GM12878 (cell line): ENCODE measurements around the gene TTC33. TPM values are rescaled to one million over a fixed set of nuclear protein-coding genes. Genes with fewer than 3 reads are reported as not detected.

Source experiments
- ATAC-seq: fragments of 200-7000 bp; cut with Tn5 transposase; 3 replicates; pipeline ENCODE4 v1.9.1; 2020; ENCODE audit warnings: mild to moderate bottlenecking, moderate library complexity
- BruUV-seq: library from RNA; stranded (reverse); fragments of 400-500 nt; replicated peaks from 2 replicates; lab custom pipeline; 2021; lab: Mats Ljungman, UMichigan
- CTCF ChIA-PET: fragments of 300-600 bp; sonication (Branson Sonifier 250); formaldehyde crosslinking; extraction: SDS; loops from one replicate; lab custom pipeline; 2021; ENCODE audit warnings: inconsistent platforms; lab: Yijun Ruan, JAX
- POLR2A ChIA-PET: fragments of 350-600 bp; formaldehyde crosslinking; extraction: SDS; loops from one replicate; lab custom pipeline; 2021; ENCODE audit warnings: inconsistent platforms; lab: Charles Lee
- RAD21 ChIA-PET: fragments of 300-600 bp; sonication (Branson Sonifier 250); formaldehyde crosslinking; loops from one replicate; lab custom pipeline; 2023; ENCODE audit warnings: antibody characterized with exemption; ENCODE audit not compliant: unreplicated experiment; lab: Charles Lee
- SMC1A ChIA-PET: fragments of 300-600 bp; sonication (Branson Sonifier 250); formaldehyde crosslinking; loops from one replicate; lab custom pipeline; 2023; ENCODE audit not compliant: unreplicated experiment, uncharacterized antibody; lab: Charles Lee
- DNase-seq: peaks from one replicate; pipeline ENCODE4 v3.0.0-alpha.2; 2011; ENCODE audit warnings: low read depth, low spot score
- FAIRE-seq: peaks from 3 replicates; lab custom pipeline; 2011; peaks lifted over from hg19 to GRCh38; lab: Jason Lieb, UNC
- H2AFZ ChIP-seq: 2 replicates; pipeline ENCODE4 v1.6.0; 2011; ENCODE audit warnings: low read depth, low read length, control low read depth; ENCODE audit not compliant: control insufficient read depth
- H3K27ac ChIP-seq: 2 replicates; pipeline ENCODE4 v1.5.1; 2011; ENCODE audit warnings: control low read depth; ENCODE audit not compliant: control insufficient read depth, insufficient read depth
- H3K27me3 ChIP-seq, 2 experiments: replicated peaks in 1 of 2; 2 replicates each; pipeline versions ENCODE4 v1.6.0 to v1.6.1; 2011; ENCODE audit warnings: low read length in 1 of 2; ENCODE audit not compliant: control insufficient read depth in 2 of 2, insufficient read depth in 2 of 2
- H3K36me3 ChIP-seq, 2 experiments: 2 replicates each; pipeline ENCODE4 v1.5.1; 2011; ENCODE audit warnings: low read length in 1 of 2; ENCODE audit not compliant: control insufficient read depth in 2 of 2, insufficient read depth in 2 of 2
- H3K4me1 ChIP-seq: 2 replicates; pipeline ENCODE4 v1.6.1; 2011; ENCODE audit warnings: mild to moderate bottlenecking, low read length, moderate library complexity, mixed read lengths; ENCODE audit not compliant: control insufficient read depth, insufficient read depth
- H3K4me2 ChIP-seq: 2 replicates; pipeline ENCODE4 v1.6.0; 2011; ENCODE audit warnings: control low read depth; ENCODE audit not compliant: control insufficient read depth, insufficient read depth
- H3K4me3 ChIP-seq: fragments of 200-600 bp; sonication (generic); 2 replicates; pipeline ENCODE4 v1.5.1; 2016
- H3K79me2 ChIP-seq: 2 replicates; pipeline ENCODE4 v1.6.0; 2011; ENCODE audit warnings: low read length; ENCODE audit not compliant: control insufficient read depth, insufficient read depth
- H3K9ac ChIP-seq: 2 replicates; pipeline ENCODE4 v1.8.0; 2011; ENCODE audit warnings: low read length, control low read depth, mixed read lengths; ENCODE audit not compliant: control insufficient read depth, insufficient read depth
- H3K9me3 ChIP-seq: replicated peaks from 3 replicates; pipeline ENCODE4 v1.5.1; 2011; ENCODE audit warnings: mild to moderate bottlenecking, low read length; ENCODE audit not compliant: control insufficient read depth, insufficient read depth
- H4K20me1 ChIP-seq: 2 replicates; pipeline ENCODE4 v1.6.0; 2011; ENCODE audit not compliant: control insufficient read depth, insufficient read depth
- ASH2L ChIP-seq: fragments of 300-600, 200-600 bp; sonication (generic); IDR thresholded peaks from 2 replicates; pipeline ENCODE4 v1.6.1; 2017; ENCODE audit warnings: low read depth, mild to moderate bottlenecking, borderline replicate concordance
- BMI1 ChIP-seq: fragments of 450-650 bp; IDR thresholded peaks from 2 replicates; pipeline ENCODE4 v1.6.1; 2016; ENCODE audit warnings: mild to moderate bottlenecking, moderate library complexity, borderline replicate concordance
- BRCA1 ChIP-seq: IDR thresholded peaks from 2 replicates; pipeline ENCODE4 v1.6.1; 2011; ENCODE audit warnings: low read depth, low read length, improper control_type of control experiment
- ESRRA ChIP-seq: IDR thresholded peaks from 2 replicates; pipeline ENCODE4 v1.6.1; 2012; ENCODE audit warnings: mild to moderate bottlenecking, low read length, improper control_type of control experiment
- IKZF1 ChIP-seq: fragments of 450-650 bp; conservative IDR thresholded peaks from 2 replicates; pipeline ENCODE4 v1.6.1; 2017; ENCODE audit warnings: antibody characterized with exemption, mild to moderate bottlenecking
- NFXL1 ChIP-seq: fragments of 450-650 bp; IDR thresholded peaks from 2 replicates; pipeline ENCODE4 v1.6.1; 2017; ENCODE audit warnings: antibody characterized with exemption, mild to moderate bottlenecking, borderline replicate concordance
- POU2F2 ChIP-seq: IDR thresholded peaks from 3 replicates; pipeline ENCODE4 v1.6.1; 2011; ENCODE audit warnings: low read depth, mild to moderate bottlenecking, low read length, borderline replicate concordance
- RB1 ChIP-seq: fragments of 450-650 bp; formaldehyde crosslinking; IDR thresholded peaks from 2 replicates; pipeline ENCODE4 v1.6.1; 2017; ENCODE audit warnings: mild to moderate bottlenecking, borderline replicate concordance
- RBBP5 ChIP-seq: fragments of 200-600 bp; sonication (generic); conservative IDR thresholded peaks from 2 replicates; pipeline ENCODE4 v1.6.1; 2016
- SIX5 ChIP-seq: IDR thresholded peaks from 2 replicates; pipeline ENCODE4 v1.6.1; 2011; ENCODE audit warnings: mild to moderate bottlenecking, low read depth, low read length, moderate library complexity; ENCODE audit not compliant: severe bottlenecking
- TCF3 ChIP-seq: IDR thresholded peaks from 2 replicates; pipeline ENCODE4 v1.6.1; 2012; ENCODE audit warnings: low read depth, mild to moderate bottlenecking, low read length, borderline replicate concordance; ENCODE audit not compliant: insufficient read depth
- WGBS: methylation state at CpG from one replicate; pipeline ENCODE4 v1.1.6; 2016; ENCODE audit warnings: low lambda C conversion rate; ENCODE audit not compliant: insufficient replicate concordance, insufficient coverage; ENCODE audit errors: missing lambda C conversion rate; 5-methylcytosine and 5-hydroxymethylcytosine counted together
- in situ Hi-C: fragments of 300-500 bp; cut with MboI; formaldehyde crosslinking; loops from 9 replicates; pipeline ENCODE4 v1.14.3; 2018; ENCODE audit warnings: mixed read lengths
- intact Hi-C: fragments of 100-400 bp; cut with micrococcal nuclease; formaldehyde crosslinking; loops from one replicate; pipeline ENCODE4 v1.14.2; 2022; ENCODE audit not compliant: unreplicated experiment
- polyA plus RNA-seq, 11 experiments: library from polyadenylated mRNA; depleted of rRNA in 4 of 11; unstranded in 6 of 11; stranded (reverse) in 5 of 11; fragments of >200 nt; fragmentation: Nextera tagmentation in 4 of 11; fragmentation: Illumina TruSeq in 1 of 11; extraction: Ambion mirVana in 4 of 11; extraction: Trizol in 1 of 11; gene quantifications; 1 replicate in 1 of 11; 2 replicates in 10 of 11; pipeline versions ENCODE4 v1.2.1 to v1.2.3, GENCODE V29; 2011 to 2016; ENCODE audit warnings: inconsistent platforms in 2 of 11, missing spikeins in 2 of 11, low read depth in 1 of 11
- total RNA-seq, 4 experiments: library from RNA; depleted of rRNA in 3 of 4; stranded (reverse); fragments of >200 nt in 3 of 4; fragmentation: Illumina TruSeq in 1 of 4; extraction: Trizol in 1 of 4; gene quantifications; 2 replicates each; pipeline versions ENCODE4 v1.2.1 to v1.2.3, GENCODE V29; 2013 to 2021
- TF ChIP-seq, protein P1 (sequence below): fragments of 450-650 bp; IDR thresholded peaks from 2 replicates; pipeline ENCODE4 v1.6.1; 2016; ENCODE audit warnings: mild to moderate bottlenecking, moderate library complexity, borderline replicate concordance
- TF ChIP-seq, protein P2 (sequence below): IDR thresholded peaks from 2 replicates; pipeline ENCODE4 v1.6.1; 2012; ENCODE audit warnings: low read length, inconsistent platforms
- TF ChIP-seq, protein P3 (sequence below): fragments of 150-350 bp; IDR thresholded peaks from 2 replicates; pipeline ENCODE4 v1.6.1; 2016; ENCODE audit warnings: low read depth, low read length
- TF ChIP-seq, protein P4 (sequence below): IDR thresholded peaks from 2 replicates; pipeline ENCODE4 v1.6.1; 2012; ENCODE audit warnings: low read depth, low read length, improper control_type of control experiment

The TTC33 gene
- total and polyA plus RNA-seq, 10 of the 15 experiments (the other 5 are each of a cell fraction or from before 2014, with no cell fraction given) = 7.9 to 22.3 (median 14.6) TPM

DNA sequence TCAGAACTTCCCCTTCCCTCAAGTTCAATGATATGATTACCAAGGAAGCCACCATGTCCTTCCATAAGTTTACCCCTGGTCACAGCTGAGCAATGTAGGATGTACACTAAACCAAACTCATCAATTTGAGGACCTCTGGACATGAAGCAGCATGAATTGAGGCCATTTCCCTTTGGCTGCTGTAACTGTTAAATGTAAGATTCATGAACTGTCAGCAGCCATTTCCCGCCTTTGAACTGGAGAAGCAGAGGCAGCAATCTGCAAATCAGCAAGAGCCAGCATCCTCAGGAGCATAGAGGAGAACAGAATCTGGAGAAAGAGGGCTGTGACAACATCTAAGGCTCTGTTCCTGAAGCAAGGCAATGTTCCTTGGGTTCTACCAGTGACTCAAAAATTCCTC, 180.3 kb downstream of the TTC33 start:
- Histone ChIP-seq H3K9ac (no peak overlapping the region), H3K4me3 (no peak overlapping the region), H3K27ac (no peak overlapping the region), H4K20me1 (no peaks in the 10 kb centered on the region), H3K4me1 (peaks cover 17% of the 10 kb centered on the region), H2AFZ (no peak overlapping the region), H3K79me2 (no peaks in the 10 kb centered on the region), H3K36me3 (no peaks in the 10 kb centered on the region), H3K4me2 (no peak overlapping the region), H3K27me3 (no peaks in the 10 kb centered on the region; a peak in 2 of 4 replicates), H3K9me3 (no peaks in the 10 kb centered on the region)
- BruUV-seq = no TSS peak
- in situ Hi-C loops (loop anchor here (5.0 kb wide), 1 partner anchor 88 kb away; no protein-coding TSS in a partner anchor), intact Hi-C loops (loop anchor here (5.0 kb wide), 1 partner anchor 107 kb away; no protein-coding TSS in a partner anchor)
- CTCF ChIA-PET = interaction anchor here (0.9 kb wide), 1 partner anchor 11 kb away, joined by 3 read pairs; no protein-coding TSS in a partner anchor
- 62% methylated on average over 1 of the region's 1 CpG for WGBS
- RAD21 ChIA-PET = no interaction called here
- SMC1A ChIA-PET = interaction anchor here (1.9 kb wide), 1 partner anchor 39 kb away, joined by 4 read pairs; no protein-coding TSS in a partner anchor
- peak; percentile 65 for FAIRE-seq
- POLR2A ChIA-PET = no interaction called here
- no peak for DNase-seq
- ATAC-seq = no peak
- TF ChIP-seq NFXL1 (no peak), ESRRA (no peak), IKZF1 (no peak), ASH2L (no peak), TCF3 (no peak), BRCA1 (no peak), RB1 (no peak), SIX5 (no peak), BMI1 (no peak), RBBP5 (no peak), POU2F2 (no peak)
- TF ChIP-seq, protein P1, sequence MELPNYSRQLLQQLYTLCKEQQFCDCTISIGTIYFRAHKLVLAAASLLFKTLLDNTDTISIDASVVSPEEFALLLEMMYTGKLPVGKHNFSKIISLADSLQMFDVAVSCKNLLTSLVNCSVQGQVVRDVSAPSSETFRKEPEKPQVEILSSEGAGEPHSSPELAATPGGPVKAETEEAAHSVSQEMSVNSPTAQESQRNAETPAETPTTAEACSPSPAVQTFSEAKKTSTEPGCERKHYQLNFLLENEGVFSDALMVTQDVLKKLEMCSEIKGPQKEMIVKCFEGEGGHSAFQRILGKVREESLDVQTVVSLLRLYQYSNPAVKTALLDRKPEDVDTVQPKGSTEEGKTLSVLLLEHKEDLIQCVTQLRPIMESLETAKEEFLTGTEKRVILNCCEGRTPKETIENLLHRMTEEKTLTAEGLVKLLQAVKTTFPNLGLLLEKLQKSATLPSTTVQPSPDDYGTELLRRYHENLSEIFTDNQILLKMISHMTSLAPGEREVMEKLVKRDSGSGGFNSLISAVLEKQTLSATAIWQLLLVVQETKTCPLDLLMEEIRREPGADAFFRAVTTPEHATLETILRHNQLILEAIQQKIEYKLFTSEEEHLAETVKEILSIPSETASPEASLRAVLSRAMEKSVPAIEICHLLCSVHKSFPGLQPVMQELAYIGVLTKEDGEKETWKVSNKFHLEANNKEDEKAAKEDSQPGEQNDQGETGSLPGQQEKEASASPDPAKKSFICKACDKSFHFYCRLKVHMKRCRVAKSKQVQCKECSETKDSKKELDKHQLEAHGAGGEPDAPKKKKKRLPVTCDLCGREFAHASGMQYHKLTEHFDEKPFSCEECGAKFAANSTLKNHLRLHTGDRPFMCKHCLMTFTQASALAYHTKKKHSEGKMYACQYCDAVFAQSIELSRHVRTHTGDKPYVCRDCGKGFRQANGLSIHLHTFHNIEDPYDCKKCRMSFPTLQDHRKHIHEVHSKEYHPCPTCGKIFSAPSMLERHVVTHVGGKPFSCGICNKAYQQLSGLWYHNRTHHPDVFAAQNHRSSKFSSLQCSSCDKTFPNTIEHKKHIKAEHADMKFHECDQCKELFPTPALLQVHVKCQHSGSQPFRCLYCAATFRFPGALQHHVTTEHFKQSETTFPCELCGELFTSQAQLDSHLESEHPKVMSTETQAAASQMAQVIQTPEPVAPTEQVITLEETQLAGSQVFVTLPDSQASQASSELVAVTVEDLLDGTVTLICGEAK = no peak
- TF ChIP-seq, protein P2, sequence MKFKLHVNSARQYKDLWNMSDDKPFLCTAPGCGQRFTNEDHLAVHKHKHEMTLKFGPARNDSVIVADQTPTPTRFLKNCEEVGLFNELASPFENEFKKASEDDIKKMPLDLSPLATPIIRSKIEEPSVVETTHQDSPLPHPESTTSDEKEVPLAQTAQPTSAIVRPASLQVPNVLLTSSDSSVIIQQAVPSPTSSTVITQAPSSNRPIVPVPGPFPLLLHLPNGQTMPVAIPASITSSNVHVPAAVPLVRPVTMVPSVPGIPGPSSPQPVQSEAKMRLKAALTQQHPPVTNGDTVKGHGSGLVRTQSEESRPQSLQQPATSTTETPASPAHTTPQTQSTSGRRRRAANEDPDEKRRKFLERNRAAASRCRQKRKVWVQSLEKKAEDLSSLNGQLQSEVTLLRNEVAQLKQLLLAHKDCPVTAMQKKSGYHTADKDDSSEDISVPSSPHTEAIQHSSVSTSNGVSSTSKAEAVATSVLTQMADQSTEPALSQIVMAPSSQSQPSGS = no peak
- TF ChIP-seq, protein P3, sequence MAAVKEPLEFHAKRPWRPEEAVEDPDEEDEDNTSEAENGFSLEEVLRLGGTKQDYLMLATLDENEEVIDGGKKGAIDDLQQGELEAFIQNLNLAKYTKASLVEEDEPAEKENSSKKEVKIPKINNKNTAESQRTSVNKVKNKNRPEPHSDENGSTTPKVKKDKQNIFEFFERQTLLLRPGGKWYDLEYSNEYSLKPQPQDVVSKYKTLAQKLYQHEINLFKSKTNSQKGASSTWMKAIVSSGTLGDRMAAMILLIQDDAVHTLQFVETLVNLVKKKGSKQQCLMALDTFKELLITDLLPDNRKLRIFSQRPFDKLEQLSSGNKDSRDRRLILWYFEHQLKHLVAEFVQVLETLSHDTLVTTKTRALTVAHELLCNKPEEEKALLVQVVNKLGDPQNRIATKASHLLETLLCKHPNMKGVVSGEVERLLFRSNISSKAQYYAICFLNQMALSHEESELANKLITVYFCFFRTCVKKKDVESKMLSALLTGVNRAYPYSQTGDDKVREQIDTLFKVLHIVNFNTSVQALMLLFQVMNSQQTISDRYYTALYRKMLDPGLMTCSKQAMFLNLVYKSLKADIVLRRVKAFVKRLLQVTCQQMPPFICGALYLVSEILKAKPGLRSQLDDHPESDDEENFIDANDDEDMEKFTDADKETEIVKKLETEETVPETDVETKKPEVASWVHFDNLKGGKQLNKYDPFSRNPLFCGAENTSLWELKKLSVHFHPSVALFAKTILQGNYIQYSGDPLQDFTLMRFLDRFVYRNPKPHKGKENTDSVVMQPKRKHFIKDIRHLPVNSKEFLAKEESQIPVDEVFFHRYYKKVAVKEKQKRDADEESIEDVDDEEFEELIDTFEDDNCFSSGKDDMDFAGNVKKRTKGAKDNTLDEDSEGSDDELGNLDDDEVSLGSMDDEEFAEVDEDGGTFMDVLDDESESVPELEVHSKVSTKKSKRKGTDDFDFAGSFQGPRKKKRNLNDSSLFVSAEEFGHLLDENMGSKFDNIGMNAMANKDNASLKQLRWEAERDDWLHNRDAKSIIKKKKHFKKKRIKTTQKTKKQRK = no peak
- TF ChIP-seq, protein P4, sequence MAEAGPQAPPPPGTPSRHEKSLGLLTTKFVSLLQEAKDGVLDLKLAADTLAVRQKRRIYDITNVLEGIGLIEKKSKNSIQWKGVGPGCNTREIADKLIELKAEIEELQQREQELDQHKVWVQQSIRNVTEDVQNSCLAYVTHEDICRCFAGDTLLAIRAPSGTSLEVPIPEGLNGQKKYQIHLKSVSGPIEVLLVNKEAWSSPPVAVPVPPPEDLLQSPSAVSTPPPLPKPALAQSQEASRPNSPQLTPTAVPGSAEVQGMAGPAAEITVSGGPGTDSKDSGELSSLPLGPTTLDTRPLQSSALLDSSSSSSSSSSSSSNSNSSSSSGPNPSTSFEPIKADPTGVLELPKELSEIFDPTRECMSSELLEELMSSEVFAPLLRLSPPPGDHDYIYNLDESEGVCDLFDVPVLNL = no peak
